ENCODE data around the gene BMPR1A. TPM values are rescaled to one million over a fixed set of nuclear protein-coding genes. Genes with fewer than 3 reads are reported as not detected.

BMPR1A gene
- total RNA-seq (10 to 100 TPM; 20.9 to 21.9 TPM), polyA plus RNA-seq (6.4 TPM)

GRCh38 chr10:86756511-86757112 is at the start of gene BMPR1A:
TSS of gene BMPR1A (plus strand) at chr10:86756619. CDS start at chr10:86876019, 119,400 bp downstream.
- DNase-seq: peak in 2 of 5 donors; percentile 4 to 14
- Histone ChIP-seq H3K4me1 (ENCODE audit: insufficient read depth, low read length) (peaks cover 14% of the 10 kb centered on the region), H3K9me3 (ENCODE audit: low read length) (no peaks in the 10 kb centered on the region), H3K36me3 (ENCODE audit: insufficient read depth, low read length) (no peaks in the 10 kb centered on the region), H3K27me3 (ENCODE audit: insufficient read depth, low read length, poor library complexity, severe bottlenecking) (no peaks in the 10 kb centered on the region), H3K27ac (ENCODE audit: low read depth, low read length) (peak within 1 kb of the TSS; percentile 79), H3K4me3 (ENCODE audit: low read length) (peak within 1 kb of the TSS; percentile 73)
- H3K27me3 Mint-ChIP-seq: peaks cover 1 to 8% of the 10 kb centered on the region in 2 donors
- ChIA-PET POLR2A (interaction anchor here (1.0 kb wide), 1 partner anchor 214 kb away, joined by 4 read pairs; no protein-coding TSS in a partner anchor), CTCF (interaction anchor here (1.5 kb wide), 1 partner anchor 337 kb away, joined by 3 read pairs; no protein-coding TSS in a partner anchor)
- H3K36me3 Mint-ChIP-seq: peaks cover 0 to 4% (median 0%) of the 10 kb centered on the region in 3 donors
- H3K9me3 Mint-ChIP-seq: no peaks in the 10 kb centered on the region
- peaks cover 26 to 60% (median 52%) of the 10 kb centered on the region in 3 donors for H3K4me1 Mint-ChIP-seq
- H3K27ac Mint-ChIP-seq: peak within 1 kb of the TSS; percentile 41 to 96 (median 88)
- H3K4me3 Mint-ChIP-seq: peak within 1 kb of the TSS; percentile 88 to 99 (median 93)

DNA sequence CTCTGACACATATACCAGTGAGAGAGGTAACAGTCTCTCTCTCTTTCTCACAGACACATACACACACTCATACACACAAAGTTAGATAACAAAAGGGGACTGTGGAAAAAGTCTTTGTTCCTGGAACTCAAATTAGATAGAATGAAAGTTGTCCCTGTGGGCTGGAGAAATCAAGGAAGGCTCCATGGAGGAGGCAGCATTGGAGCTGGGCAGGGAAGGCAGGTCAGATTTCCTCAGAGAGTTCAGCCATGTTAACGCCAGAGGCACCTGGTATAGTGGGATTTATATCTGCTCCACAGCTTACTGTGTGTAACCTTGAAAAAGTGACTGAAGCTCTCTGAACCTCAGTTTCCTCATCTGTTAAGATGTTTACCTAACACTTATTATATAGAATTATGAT is 49.4 kb upstream of the BMPR1A start:
- H3K27ac Mint-ChIP-seq: peak overlapping the region in 2 of 8 donors; percentile 17 to 23
- Histone ChIP-seq H3K36me3 (ENCODE audit: insufficient read depth, low read length) (no peaks in the 10 kb centered on the region), H3K4me3 (ENCODE audit: low read length) (no peak overlapping the region), H3K27ac (ENCODE audit: low read depth, low read length) (no peak overlapping the region), H3K4me1 (ENCODE audit: insufficient read depth, low read length) (peaks cover 6% of the 10 kb centered on the region), H3K9me3 (ENCODE audit: low read length) (no peaks in the 10 kb centered on the region), H3K27me3 (ENCODE audit: insufficient read depth, low read length, poor library complexity, severe bottlenecking) (no peaks in the 10 kb centered on the region)
- H3K4me1 Mint-ChIP-seq: peaks cover 7 to 12% (median 9%) of the 10 kb centered on the region in 3 donors
- peak overlapping the region in 1 of 7 donors; percentile 53 for H3K4me3 Mint-ChIP-seq
- no peaks in the 10 kb centered on the region for H3K27me3 Mint-ChIP-seq
- no peak for DNase-seq
- ChIA-PET POLR2A (no interaction called here), CTCF (no interaction called here)
- H3K9me3 Mint-ChIP-seq: no peaks in the 10 kb centered on the region
- no peaks in the 10 kb centered on the region for H3K36me3 Mint-ChIP-seq

GRCh38 chr10:86707505-86707904 is 48.9 kb upstream of the BMPR1A start:
- no peaks in the 10 kb centered on the region for H3K27me3 Mint-ChIP-seq
- H3K9me3 ChIP-seq (ENCODE audit: low read length): no peaks in the 10 kb centered on the region
- H3K27ac Mint-ChIP-seq: no peak overlapping the region
- H3K4me1 ChIP-seq (ENCODE audit: insufficient read depth, low read length): peaks cover 11% of the 10 kb centered on the region
- ChIA-PET POLR2A (no interaction called here), CTCF (interaction anchor here (0.8 kb wide), 1 partner anchor 194 kb away, joined by 3 read pairs; no protein-coding TSS in a partner anchor)
- no peak overlapping the region for H3K27ac ChIP-seq (ENCODE audit: low read depth, low read length)
- peak in 1 of 5 donors; percentile 35 for DNase-seq
- H3K4me3 Mint-ChIP-seq: no peak overlapping the region
- H3K9me3 Mint-ChIP-seq: no peaks in the 10 kb centered on the region
- H3K4me3 ChIP-seq (ENCODE audit: low read length): no peak overlapping the region
- peaks cover 11 to 17% (median 14%) of the 10 kb centered on the region in 3 donors for H3K4me1 Mint-ChIP-seq
- H3K27me3 ChIP-seq (ENCODE audit: insufficient read depth, low read length, poor library complexity, severe bottlenecking): no peaks in the 10 kb centered on the region
- H3K36me3 Mint-ChIP-seq: no peaks in the 10 kb centered on the region
- H3K36me3 ChIP-seq (ENCODE audit: insufficient read depth, low read length): no peaks in the 10 kb centered on the region

DNA sequence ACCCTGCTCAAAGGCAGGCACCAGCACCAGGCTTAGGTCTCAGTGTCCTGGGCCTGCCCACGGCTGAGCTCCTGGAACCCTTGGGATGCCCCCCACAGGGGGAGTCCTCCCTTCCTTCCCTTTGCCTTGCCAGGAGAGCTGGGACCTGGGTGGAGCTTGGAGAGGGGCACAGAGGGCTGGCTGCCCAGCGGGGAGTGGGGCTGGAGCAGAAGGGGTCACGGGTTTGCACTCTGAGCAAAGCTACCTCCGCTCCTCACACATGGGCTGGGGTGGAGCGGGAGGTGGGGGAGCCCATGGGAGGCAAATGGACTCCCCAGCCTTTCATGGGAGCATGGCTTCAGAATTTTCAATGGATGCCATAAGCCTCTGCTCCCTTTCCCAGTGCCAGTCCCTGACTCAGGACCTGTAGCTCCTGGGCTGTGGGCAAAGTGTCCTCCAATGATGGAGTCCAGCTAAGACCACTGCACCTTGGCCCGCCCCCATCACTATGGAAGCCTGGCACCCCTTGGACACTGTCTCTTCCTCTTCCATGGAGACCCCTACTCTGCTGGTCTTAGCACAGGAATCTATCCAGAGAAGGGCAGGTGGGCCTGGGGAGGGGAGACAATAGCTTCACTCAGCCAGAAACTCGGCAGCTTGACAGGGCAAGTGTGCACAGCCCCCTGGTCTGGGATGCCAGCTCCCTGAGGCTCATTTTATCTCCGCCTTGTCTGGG is 48.2 kb upstream of the BMPR1A start:
- Mint-ChIP-seq H3K4me1 (peaks cover 11 to 17% (median 14%) of the 10 kb centered on the region in 3 donors), H3K9me3 (no peaks in the 10 kb centered on the region), H3K27ac (no peak overlapping the region), H3K27me3 (no peaks in the 10 kb centered on the region), H3K36me3 (no peaks in the 10 kb centered on the region), H3K4me3 (no peak overlapping the region)
- no peak overlapping the region for H3K27ac ChIP-seq (ENCODE audit: low read depth, low read length)
- DNase-seq: peak in 1 of 5 donors; percentile 17
- no peak overlapping the region for H3K4me3 ChIP-seq (ENCODE audit: low read length)
- no peaks in the 10 kb centered on the region for H3K36me3 ChIP-seq (ENCODE audit: insufficient read depth, low read length)
- H3K9me3 ChIP-seq (ENCODE audit: low read length): no peaks in the 10 kb centered on the region
- CTCF ChIA-PET: interaction anchor here (0.8 kb wide), 1 partner anchor 194 kb away, joined by 3 read pairs; no protein-coding TSS in a partner anchor
- no peaks in the 10 kb centered on the region for H3K27me3 ChIP-seq (ENCODE audit: insufficient read depth, low read length, poor library complexity, severe bottlenecking)
- POLR2A ChIA-PET: no interaction called here
- peaks cover 11% of the 10 kb centered on the region for H3K4me1 ChIP-seq (ENCODE audit: insufficient read depth, low read length)

GRCh38 chr10:86708783-86709380 is 47.5 kb upstream of the BMPR1A start:
- Histone ChIP-seq H3K4me1 (ENCODE audit: insufficient read depth, low read length) (peaks cover 11% of the 10 kb centered on the region), H3K27me3 (ENCODE audit: insufficient read depth, low read length, poor library complexity, severe bottlenecking) (no peaks in the 10 kb centered on the region), H3K36me3 (ENCODE audit: insufficient read depth, low read length) (no peaks in the 10 kb centered on the region), H3K9me3 (ENCODE audit: low read length) (no peaks in the 10 kb centered on the region), H3K4me3 (ENCODE audit: low read length) (no peak overlapping the region), H3K27ac (ENCODE audit: low read depth, low read length) (no peak overlapping the region)
- peaks cover 11 to 17% (median 14%) of the 10 kb centered on the region in 3 donors for H3K4me1 Mint-ChIP-seq
- H3K4me3 Mint-ChIP-seq: peak overlapping the region in 1 of 7 donors; percentile 44
- no peaks in the 10 kb centered on the region for H3K36me3 Mint-ChIP-seq
- H3K27me3 Mint-ChIP-seq: no peaks in the 10 kb centered on the region
- DNase-seq: peak in 1 of 5 donors; percentile 39
- H3K9me3 Mint-ChIP-seq: no peaks in the 10 kb centered on the region
- ChIA-PET CTCF (interaction anchor here (1.7 kb wide), 1 partner anchor 44 kb away, joined by 5 read pairs; no protein-coding TSS in a partner anchor), POLR2A (no interaction called here)
- peak overlapping the region in 2 of 8 donors; percentile 55 to 67 for H3K27ac Mint-ChIP-seq

GRCh38 chr10:86709396-86710185 is 46.8 kb upstream of the BMPR1A start:
- H3K4me3 ChIP-seq (ENCODE audit: low read length): no peak overlapping the region
- H3K27ac Mint-ChIP-seq: peak overlapping the region in 6 of 8 donors; percentile 60 to 98 (median 96)
- peak overlapping the region; percentile 51 to 94 (median 82) for H3K4me3 Mint-ChIP-seq
- ChIA-PET POLR2A (no interaction called here), CTCF (interaction anchor here (1.0 to 1.7 kb wide), 2 partner anchors 14 to 43 kb away, joined by 3 to 5 read pairs; no protein-coding TSS in a partner anchor)
- no peaks in the 10 kb centered on the region for H3K36me3 Mint-ChIP-seq
- peaks cover 11% of the 10 kb centered on the region for H3K4me1 ChIP-seq (ENCODE audit: insufficient read depth, low read length)
- peaks cover 11 to 17% (median 14%) of the 10 kb centered on the region in 3 donors for H3K4me1 Mint-ChIP-seq
- no peaks in the 10 kb centered on the region for H3K9me3 Mint-ChIP-seq
- peak in 1 of 5 donors; percentile 26 for DNase-seq
- no peaks in the 10 kb centered on the region for H3K27me3 Mint-ChIP-seq
- H3K9me3 ChIP-seq (ENCODE audit: low read length): no peaks in the 10 kb centered on the region
- H3K27ac ChIP-seq (ENCODE audit: low read depth, low read length): no peak overlapping the region
- H3K27me3 ChIP-seq (ENCODE audit: insufficient read depth, low read length, poor library complexity, severe bottlenecking): no peaks in the 10 kb centered on the region
- H3K36me3 ChIP-seq (ENCODE audit: insufficient read depth, low read length): no peaks in the 10 kb centered on the region

DNA sequence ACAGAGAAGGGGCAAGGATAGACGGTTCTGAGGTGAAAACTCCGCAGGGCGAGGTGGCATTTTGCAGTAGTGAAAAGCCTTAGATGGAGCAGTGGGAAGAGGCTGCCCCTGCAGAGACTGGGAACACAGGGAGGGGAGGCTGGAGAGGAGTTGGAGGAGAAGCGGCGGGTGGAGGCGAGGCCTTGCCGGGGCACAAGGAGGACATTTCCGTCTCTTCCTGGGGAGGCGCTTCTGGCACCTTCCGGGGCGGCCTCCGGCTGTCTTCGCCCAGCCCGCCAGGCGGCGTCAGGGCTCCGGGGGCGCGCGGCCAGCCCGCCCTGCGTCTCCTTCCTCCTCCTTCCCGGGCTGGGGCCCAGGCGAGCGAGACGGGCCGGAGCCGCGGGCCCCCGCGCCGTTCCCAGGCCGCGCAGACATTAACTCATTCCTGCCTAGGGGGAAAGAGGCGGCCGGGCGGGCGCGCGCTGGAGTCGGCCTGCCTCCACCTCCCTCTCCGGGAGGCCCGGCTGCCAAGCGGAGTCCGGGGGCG is 45.4 kb upstream of the BMPR1A start:
- Histone ChIP-seq H3K27me3 (ENCODE audit: insufficient read depth, low read length, poor library complexity, severe bottlenecking) (no peaks in the 10 kb centered on the region), H3K9me3 (ENCODE audit: low read length) (no peaks in the 10 kb centered on the region), H3K4me1 (ENCODE audit: insufficient read depth, low read length) (peaks cover 11% of the 10 kb centered on the region), H3K27ac (ENCODE audit: low read depth, low read length) (peak overlapping the region; percentile 52), H3K36me3 (ENCODE audit: insufficient read depth, low read length) (no peaks in the 10 kb centered on the region), H3K4me3 (ENCODE audit: low read length) (peak overlapping the region; percentile 62)
- ChIA-PET POLR2A (interaction anchor here (1.5 kb wide), 1 partner anchor 260 kb away, joined by 5 read pairs; no protein-coding TSS in a partner anchor), CTCF (interaction anchor here (1.9 kb wide), 1 partner anchor 189 kb away, joined by 9 read pairs; no protein-coding TSS in a partner anchor)
- Mint-ChIP-seq H3K4me3 (peak overlapping the region; percentile 87 to 94 (median 91)), H3K36me3 (no peaks in the 10 kb centered on the region), H3K27me3 (no peaks in the 10 kb centered on the region), H3K4me1 (peaks cover 11 to 17% (median 14%) of the 10 kb centered on the region in 3 donors), H3K9me3 (no peaks in the 10 kb centered on the region), H3K27ac (peak overlapping the region; percentile 94 to 98 (median 97))
- DNase-seq: peak; percentile 76 to 90 (median 83)

Data from CD8-positive, alpha-beta memory T cell (primary cell).